GM19463 (cell line): Measurements from ENCODE around the gene TMEM80.
"Not testable (repeated sequence)": the region's sequence is repeated elsewhere in the genome, so short reads cannot be mapped to it uniquely, and the experiment has no call there.

ENCODE experiments used
- ATAC-seq: cut with Tn5 transposase; IDR thresholded peaks from one replicate; pipeline ENCODE4 v1.9.1; 2021; ENCODE audit warnings: mild to moderate bottlenecking, moderate library complexity; ENCODE audit not compliant: unreplicated experiment

The TMEM80 gene

GRCh38 chr11:695538-696248 lies at the start of gene TMEM80:
TMEM80 (plus strand) TSS chr11:695816; CDS start chr11:695828, 12 bp downstream.
- peak; percentile 60 for ATAC-seq

GRCh38 chr11:646214-646613 lies 49.4 kb upstream of the TMEM80 start:
- ATAC-seq: no peak

GRCh38 chr11:647672-648158 lies 47.9 kb upstream of the TMEM80 start:
- ATAC-seq: not testable (repeated sequence)

GRCh38 chr11:650482-650881 lies 45.1 kb upstream of the TMEM80 start:
- no peak for ATAC-seq

- not testable (repeated sequence) for ATAC-seq
These were observed 42.5 kb upstream of the TMEM80 start for GRCh38 chr11:653136-653535.

- ATAC-seq: no peak
These were observed 41.8 kb upstream of the TMEM80 start for GRCh38 chr11:653837-654236.

GRCh38 chr11:654444-654843 lies 41.2 kb upstream of the TMEM80 start:
- ATAC-seq: not testable (repeated sequence)

- ATAC-seq: no peak
These were observed 40.4 kb upstream of the TMEM80 start for GRCh38 chr11:655036-655726.

- ATAC-seq: no peak
These were observed 39.2 kb upstream of the TMEM80 start for GRCh38 chr11:656426-656825.

- ATAC-seq: no peak
These were observed 38.8 kb upstream of the TMEM80 start for GRCh38 chr11:656866-657265.

- ATAC-seq: no peak
These were observed 37.9 kb upstream of the TMEM80 start for GRCh38 chr11:657691-658126.

GRCh38 chr11:659532-660085 lies 36.0 kb upstream of the TMEM80 start:
- no peak for ATAC-seq

- ATAC-seq: no peak
These were observed 35.3 kb upstream of the TMEM80 start for GRCh38 chr11:660281-660680.

GRCh38 chr11:660681-661444 lies 34.8 kb upstream of the TMEM80 start:
- ATAC-seq: no peak

GRCh38 chr11:662689-663274 lies 32.8 kb upstream of the TMEM80 start:
- ATAC-seq: no peak

- ATAC-seq: no peak
These were observed 30.4 kb upstream of the TMEM80 start for GRCh38 chr11:665062-665703.

GRCh38 chr11:665704-666281 lies 29.8 kb upstream of the TMEM80 start:
- ATAC-seq: no peak

- no peak for ATAC-seq
These were observed 21.8 kb upstream of the TMEM80 start for GRCh38 chr11:673866-674265.

- ATAC-seq: no peak
These were observed 21.2 kb upstream of the TMEM80 start for GRCh38 chr11:674406-674805.

- no peak for ATAC-seq
These were observed 17.3 kb upstream of the TMEM80 start for GRCh38 chr11:678297-678696.
